GM12878 (cell line): Measurements from ENCODE around the gene TSHZ2. TPM values are rescaled to one million over a fixed set of nuclear protein-coding genes. Genes with fewer than 3 reads are reported as not detected.

Experiments
- ATAC-seq: fragments of 200-7000 bp; cut with Tn5 transposase; 3 replicates; pipeline ENCODE4 v1.9.1; 2020; ENCODE audit warnings: mild to moderate bottlenecking, moderate library complexity
- BruUV-seq: library from RNA; stranded (reverse); fragments of 400-500 nt; replicated peaks from 2 replicates; lab custom pipeline; 2021; lab: Mats Ljungman, UMichigan
- CTCF ChIA-PET: fragments of 300-600 bp; sonication (Branson Sonifier 250); formaldehyde crosslinking; extraction: SDS; loops from one replicate; lab custom pipeline; 2021; ENCODE audit warnings: inconsistent platforms; lab: Yijun Ruan, JAX
- POLR2A ChIA-PET: fragments of 350-600 bp; formaldehyde crosslinking; extraction: SDS; loops from one replicate; lab custom pipeline; 2021; ENCODE audit warnings: inconsistent platforms; lab: Charles Lee
- RAD21 ChIA-PET: fragments of 300-600 bp; sonication (Branson Sonifier 250); formaldehyde crosslinking; loops from one replicate; lab custom pipeline; 2023; ENCODE audit warnings: antibody characterized with exemption; ENCODE audit not compliant: unreplicated experiment; lab: Charles Lee
- SMC1A ChIA-PET: fragments of 300-600 bp; sonication (Branson Sonifier 250); formaldehyde crosslinking; loops from one replicate; lab custom pipeline; 2023; ENCODE audit not compliant: unreplicated experiment, uncharacterized antibody; lab: Charles Lee
- DNase-seq: peaks from one replicate; pipeline ENCODE4 v3.0.0-alpha.2; 2011; ENCODE audit warnings: low read depth, low spot score
- FAIRE-seq: peaks from 3 replicates; lab custom pipeline; 2011; peaks lifted over from hg19 to GRCh38; lab: Jason Lieb, UNC
- H2AFZ ChIP-seq: 2 replicates; pipeline ENCODE4 v1.6.0; 2011; ENCODE audit warnings: low read depth, low read length, control low read depth; ENCODE audit not compliant: control insufficient read depth
- H3K27ac ChIP-seq: 2 replicates; pipeline ENCODE4 v1.5.1; 2011; ENCODE audit warnings: control low read depth; ENCODE audit not compliant: control insufficient read depth, insufficient read depth
- H3K27me3 ChIP-seq, 2 experiments: replicated peaks in 1 of 2; 2 replicates each; pipeline versions ENCODE4 v1.6.0 to v1.6.1; 2011; ENCODE audit warnings: low read length in 1 of 2; ENCODE audit not compliant: control insufficient read depth in 2 of 2, insufficient read depth in 2 of 2
- H3K36me3 ChIP-seq, 2 experiments: 2 replicates each; pipeline ENCODE4 v1.5.1; 2011; ENCODE audit warnings: low read length in 1 of 2; ENCODE audit not compliant: control insufficient read depth in 2 of 2, insufficient read depth in 2 of 2
- H3K4me1 ChIP-seq: 2 replicates; pipeline ENCODE4 v1.6.1; 2011; ENCODE audit warnings: mild to moderate bottlenecking, low read length, moderate library complexity, mixed read lengths; ENCODE audit not compliant: control insufficient read depth, insufficient read depth
- H3K4me2 ChIP-seq: 2 replicates; pipeline ENCODE4 v1.6.0; 2011; ENCODE audit warnings: control low read depth; ENCODE audit not compliant: control insufficient read depth, insufficient read depth
- H3K4me3 ChIP-seq: fragments of 200-600 bp; sonication (generic); 2 replicates; pipeline ENCODE4 v1.5.1; 2016
- H3K79me2 ChIP-seq: 2 replicates; pipeline ENCODE4 v1.6.0; 2011; ENCODE audit warnings: low read length; ENCODE audit not compliant: control insufficient read depth, insufficient read depth
- H3K9ac ChIP-seq: 2 replicates; pipeline ENCODE4 v1.8.0; 2011; ENCODE audit warnings: low read length, control low read depth, mixed read lengths; ENCODE audit not compliant: control insufficient read depth, insufficient read depth
- H3K9me3 ChIP-seq: replicated peaks from 3 replicates; pipeline ENCODE4 v1.5.1; 2011; ENCODE audit warnings: mild to moderate bottlenecking, low read length; ENCODE audit not compliant: control insufficient read depth, insufficient read depth
- H4K20me1 ChIP-seq: 2 replicates; pipeline ENCODE4 v1.6.0; 2011; ENCODE audit not compliant: control insufficient read depth, insufficient read depth
- BACH1 ChIP-seq: fragments of 450-650 bp; IDR thresholded peaks from 2 replicates; pipeline ENCODE4 v1.6.1; 2017; ENCODE audit warnings: mild to moderate bottlenecking, borderline replicate concordance
- BCL11A ChIP-seq: IDR thresholded peaks from 2 replicates; pipeline ENCODE4 v1.6.1; 2011; ENCODE audit warnings: low read depth, low read length
- CHD2 ChIP-seq: IDR thresholded peaks from 2 replicates; pipeline ENCODE4 v1.6.1; 2011; ENCODE audit warnings: low read depth, low read length, improper control_type of control experiment, borderline replicate concordance
- E4F1 ChIP-seq: fragments of 450-650 bp; IDR thresholded peaks from 2 replicates; pipeline ENCODE4 v1.6.1; 2018; ENCODE audit warnings: borderline replicate concordance, mild to moderate bottlenecking; ENCODE audit not compliant: partially characterized antibody
- EGR1 ChIP-seq, 2 experiments: IDR thresholded peaks; 1 replicate in 1 of 2; 2 replicates in 1 of 2; pipeline ENCODE4 v1.6.1; 2011 to 2012; ENCODE audit warnings: low read depth in 2 of 2, low read length in 2 of 2, borderline replicate concordance in 1 of 2, mild to moderate bottlenecking in 1 of 2, moderate library complexity in 1 of 2
- JUNB ChIP-seq: IDR thresholded peaks from 2 replicates; pipeline ENCODE4 v1.6.1; 2016; ENCODE audit warnings: antibody characterized with exemption, mild to moderate bottlenecking
- MEF2B ChIP-seq: fragments of 450-650 bp; IDR thresholded peaks from 2 replicates; pipeline ENCODE4 v1.6.1; 2018; ENCODE audit warnings: mild to moderate bottlenecking, moderate library complexity; ENCODE audit not compliant: partially characterized antibody, poor library complexity, severe bottlenecking
- SREBF1 ChIP-seq: IDR thresholded peaks from 2 replicates; pipeline ENCODE4 v1.6.1; 2012; ENCODE audit warnings: mild to moderate bottlenecking, low read length
- WGBS: methylation state at CpG from one replicate; pipeline ENCODE4 v1.1.6; 2016; ENCODE audit warnings: low lambda C conversion rate; ENCODE audit not compliant: insufficient replicate concordance, insufficient coverage; ENCODE audit errors: missing lambda C conversion rate; 5-methylcytosine and 5-hydroxymethylcytosine counted together
- in situ Hi-C: fragments of 300-500 bp; cut with MboI; formaldehyde crosslinking; loops from 9 replicates; pipeline ENCODE4 v1.14.3; 2018; ENCODE audit warnings: mixed read lengths
- intact Hi-C: fragments of 100-400 bp; cut with micrococcal nuclease; formaldehyde crosslinking; loops from one replicate; pipeline ENCODE4 v1.14.2; 2022; ENCODE audit not compliant: unreplicated experiment
- polyA plus RNA-seq, 11 experiments: library from polyadenylated mRNA; depleted of rRNA in 4 of 11; unstranded in 6 of 11; stranded (reverse) in 5 of 11; fragments of >200 nt; fragmentation: Nextera tagmentation in 4 of 11; fragmentation: Illumina TruSeq in 1 of 11; extraction: Ambion mirVana in 4 of 11; extraction: Trizol in 1 of 11; gene quantifications; 1 replicate in 1 of 11; 2 replicates in 10 of 11; pipeline versions ENCODE4 v1.2.1 to v1.2.3, GENCODE V29; 2011 to 2016; ENCODE audit warnings: inconsistent platforms in 2 of 11, missing spikeins in 2 of 11, low read depth in 1 of 11
- total RNA-seq, 4 experiments: library from RNA; depleted of rRNA in 3 of 4; stranded (reverse); fragments of >200 nt in 3 of 4; fragmentation: Illumina TruSeq in 1 of 4; extraction: Trizol in 1 of 4; gene quantifications; 2 replicates each; pipeline versions ENCODE4 v1.2.1 to v1.2.3, GENCODE V29; 2013 to 2021
- TF ChIP-seq, protein P1 (sequence below): fragments of 450-650 bp; IDR thresholded peaks from 2 replicates; pipeline ENCODE4 v1.6.1; 2017; ENCODE audit warnings: antibody characterized with exemption, mild to moderate bottlenecking, moderate library complexity
- TF ChIP-seq, protein P2 (sequence below), 3 experiments: IDR thresholded peaks in 2 of 3; conservative IDR thresholded peaks in 1 of 3; 2 replicates each; pipeline ENCODE4 v1.5.1; 2011; ENCODE audit warnings: low read depth in 3 of 3, low read length in 3 of 3, mild to moderate bottlenecking in 3 of 3, control low read depth in 2 of 3, moderate library complexity in 2 of 3, inconsistent platforms in 1 of 3, mixed read lengths in 1 of 3; ENCODE audit not compliant: control insufficient read depth in 2 of 3, insufficient read depth in 1 of 3; ENCODE audit errors: extremely low read depth in 1 of 3

The TSHZ2 gene
- total and polyA plus RNA-seq, 10 of the 15 experiments (the other 5 are each of a cell fraction or from before 2014, with no cell fraction given) = 0.01 to 0.86 (median 0.13) TPM; not detected in 2

GRCh38 chr20:53210931-53211330 is 238.8 kb downstream of the TSHZ2 start:
- BruUV-seq = no TSS peak

DNA sequence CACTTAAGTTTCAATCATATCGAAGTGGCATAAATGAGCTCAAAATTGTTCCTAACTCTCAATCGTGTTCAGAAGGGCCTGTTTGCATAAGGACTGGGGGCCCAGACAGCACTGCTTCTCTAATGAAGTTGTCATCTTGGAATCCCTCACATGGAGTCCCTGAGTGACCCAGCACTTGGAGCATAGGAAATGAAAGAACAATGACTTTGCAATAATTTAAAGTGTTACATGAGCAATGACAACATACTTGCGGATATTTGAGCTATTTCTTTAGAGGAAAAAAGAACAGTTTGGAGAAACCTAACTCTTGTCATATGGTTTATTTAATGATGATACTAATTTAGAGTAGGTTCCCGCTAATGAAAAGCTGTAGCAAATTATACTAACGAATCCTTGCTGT is 239.9 kb downstream of the TSHZ2 start:
- ChIA-PET CTCF (interaction anchor here (0.7 kb wide), 1 partner anchor 281 kb away, joined by 3 read pairs; no protein-coding TSS in a partner anchor), SMC1A (interaction anchor here (0.7 kb wide), 1 partner anchor 1109 kb away, joined by 3 read pairs; no protein-coding TSS in a partner anchor), RAD21 (no interaction called here), POLR2A (no interaction called here)
- FAIRE-seq = no peak
- no peak for DNase-seq
- Histone ChIP-seq H3K4me2 (no peak overlapping the region), H3K4me3 (no peak overlapping the region), H2AFZ (no peak overlapping the region), H4K20me1 (no peaks in the 10 kb centered on the region), H3K36me3 (no peaks in the 10 kb centered on the region), H3K27ac (no peak overlapping the region), H3K9ac (no peak overlapping the region), H3K9me3 (no peaks in the 10 kb centered on the region), H3K79me2 (no peaks in the 10 kb centered on the region), H3K27me3 (no peaks in the 10 kb centered on the region), H3K4me1 (no peaks in the 10 kb centered on the region)
- 75% methylated on average over 5 of the region's 5 CpGs for WGBS
- no TSS peak for BruUV-seq
- ATAC-seq = no peak
- in situ Hi-C loops = loop anchor here (10.0 kb wide), 1 partner anchor 897 kb away; no protein-coding TSS in a partner anchor
- intact Hi-C loops = no loop called here
- no peak for TF ChIP-seq CHD2
- TF ChIP-seq, protein P1, sequence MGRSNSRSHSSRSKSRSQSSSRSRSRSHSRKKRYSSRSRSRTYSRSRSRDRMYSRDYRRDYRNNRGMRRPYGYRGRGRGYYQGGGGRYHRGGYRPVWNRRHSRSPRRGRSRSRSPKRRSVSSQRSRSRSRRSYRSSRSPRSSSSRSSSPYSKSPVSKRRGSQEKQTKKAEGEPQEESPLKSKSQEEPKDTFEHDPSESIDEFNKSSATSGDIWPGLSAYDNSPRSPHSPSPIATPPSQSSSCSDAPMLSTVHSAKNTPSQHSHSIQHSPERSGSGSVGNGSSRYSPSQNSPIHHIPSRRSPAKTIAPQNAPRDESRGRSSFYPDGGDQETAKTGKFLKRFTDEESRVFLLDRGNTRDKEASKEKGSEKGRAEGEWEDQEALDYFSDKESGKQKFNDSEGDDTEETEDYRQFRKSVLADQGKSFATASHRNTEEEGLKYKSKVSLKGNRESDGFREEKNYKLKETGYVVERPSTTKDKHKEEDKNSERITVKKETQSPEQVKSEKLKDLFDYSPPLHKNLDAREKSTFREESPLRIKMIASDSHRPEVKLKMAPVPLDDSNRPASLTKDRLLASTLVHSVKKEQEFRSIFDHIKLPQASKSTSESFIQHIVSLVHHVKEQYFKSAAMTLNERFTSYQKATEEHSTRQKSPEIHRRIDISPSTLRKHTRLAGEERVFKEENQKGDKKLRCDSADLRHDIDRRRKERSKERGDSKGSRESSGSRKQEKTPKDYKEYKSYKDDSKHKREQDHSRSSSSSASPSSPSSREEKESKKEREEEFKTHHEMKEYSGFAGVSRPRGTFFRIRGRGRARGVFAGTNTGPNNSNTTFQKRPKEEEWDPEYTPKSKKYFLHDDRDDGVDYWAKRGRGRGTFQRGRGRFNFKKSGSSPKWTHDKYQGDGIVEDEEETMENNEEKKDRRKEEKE = no peak
- no peak for TF ChIP-seq MEF2B
- TF ChIP-seq, protein P2, sequence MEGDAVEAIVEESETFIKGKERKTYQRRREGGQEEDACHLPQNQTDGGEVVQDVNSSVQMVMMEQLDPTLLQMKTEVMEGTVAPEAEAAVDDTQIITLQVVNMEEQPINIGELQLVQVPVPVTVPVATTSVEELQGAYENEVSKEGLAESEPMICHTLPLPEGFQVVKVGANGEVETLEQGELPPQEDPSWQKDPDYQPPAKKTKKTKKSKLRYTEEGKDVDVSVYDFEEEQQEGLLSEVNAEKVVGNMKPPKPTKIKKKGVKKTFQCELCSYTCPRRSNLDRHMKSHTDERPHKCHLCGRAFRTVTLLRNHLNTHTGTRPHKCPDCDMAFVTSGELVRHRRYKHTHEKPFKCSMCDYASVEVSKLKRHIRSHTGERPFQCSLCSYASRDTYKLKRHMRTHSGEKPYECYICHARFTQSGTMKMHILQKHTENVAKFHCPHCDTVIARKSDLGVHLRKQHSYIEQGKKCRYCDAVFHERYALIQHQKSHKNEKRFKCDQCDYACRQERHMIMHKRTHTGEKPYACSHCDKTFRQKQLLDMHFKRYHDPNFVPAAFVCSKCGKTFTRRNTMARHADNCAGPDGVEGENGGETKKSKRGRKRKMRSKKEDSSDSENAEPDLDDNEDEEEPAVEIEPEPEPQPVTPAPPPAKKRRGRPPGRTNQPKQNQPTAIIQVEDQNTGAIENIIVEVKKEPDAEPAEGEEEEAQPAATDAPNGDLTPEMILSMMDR (IDR thresholded peaks at IDR 0.05 in 2 of 3, conservative IDR thresholded peaks at IDR 0.05 in 1 of 3; ENCODE audit: control insufficient read depth in 2 of 3, extremely low read depth in 1 of 3, insufficient read depth in 1 of 3, low read depth in 3 of 3, low read length in 3 of 3) = no peak
- no peak for TF ChIP-seq E4F1
- TF ChIP-seq JUNB = no peak

More at GRCh38 chr20:53210931-53211330, 238.8 kb downstream of the TSHZ2 start:
- Histone ChIP-seq H3K79me2 (no peaks in the 10 kb centered on the region), H3K4me2 (no peak overlapping the region), H3K36me3 (no peaks in the 10 kb centered on the region), H3K27ac (no peak overlapping the region), H4K20me1 (no peaks in the 10 kb centered on the region), H3K4me1 (no peaks in the 10 kb centered on the region), H3K27me3 (no peaks in the 10 kb centered on the region; a peak in 1 of 4 replicates), H2AFZ (no peak overlapping the region), H3K9ac (no peak overlapping the region), H3K9me3 (no peaks in the 10 kb centered on the region), H3K4me3 (no peak overlapping the region)
- ChIA-PET POLR2A (no interaction called here), CTCF (no interaction called here), SMC1A (no interaction called here), RAD21 (no interaction called here)
- ATAC-seq (no peak), DNase-seq (no peak), FAIRE-seq (no peak)
- intact Hi-C loops = no loop called here
- WGBS = 76% methylated on average over 3 of the region's 3 CpGs
- in situ Hi-C loops = loop anchor here (10.0 kb wide), 1 partner anchor 896 kb away; no protein-coding TSS in a partner anchor
- no peak for TF ChIP-seq EGR1 (IDR thresholded peaks at IDR 0.05; ENCODE audit: borderline replicate concordance in 1 of 2, low read depth in 2 of 2, low read length in 2 of 2)
- no peak for TF ChIP-seq BCL11A
- TF ChIP-seq SREBF1 = no peak
- TF ChIP-seq BACH1 = no peak
